ENCODE results near the gene FLYWCH1. TPM values are rescaled to one million over a fixed set of nuclear protein-coding genes. Genes with fewer than 3 reads are reported as not detected.

The FLYWCH1 gene
- 30.6 TPM for polyA plus RNA-seq (2012; ENCODE audit: insufficient read depth, insufficient read length, low read depth)

- no peak for TF ChIP-seq CTCF (IDR thresholded peaks at IDR 0.05; ENCODE audit: low read depth, low read length)
- H3K4me1 ChIP-seq: no peaks in the 10 kb centered on the region
- H3K9me3 ChIP-seq: no peaks in the 10 kb centered on the region
- H3K4me3 ChIP-seq (ENCODE audit: low read depth, low read length): peak within 1 kb of the TSS; percentile 81
- no peaks in the 10 kb centered on the region for H3K27me3 ChIP-seq
- peaks cover 9% of the 10 kb centered on the region for H3K36me3 ChIP-seq
- DNase-seq: peak; percentile 100
Measured at GRCh38 chr16:2911638-2912329, at the start of gene FLYWCH1. TSS of gene FLYWCH1 (plus strand) at chr16:2911931. CDS start at chr16:2929686, 17,755 bp downstream.

- peaks cover 18% of the 10 kb centered on the region for H3K27me3 ChIP-seq
Measured at GRCh38 chr16:2865651-2866050, 46.1 kb upstream of the FLYWCH1 start.

GRCh38 chr16:2866431-2866830 lies 45.3 kb upstream of the FLYWCH1 start:
- TF ChIP-seq CTCF (IDR thresholded peaks at IDR 0.05; ENCODE audit: low read depth, low read length): no peak
- H3K4me3 ChIP-seq (ENCODE audit: low read depth, low read length): no peak overlapping the region
- H3K27me3 ChIP-seq: peaks cover 14% of the 10 kb centered on the region
- H3K4me1 ChIP-seq: no peaks in the 10 kb centered on the region
- H3K9me3 ChIP-seq: no peaks in the 10 kb centered on the region
- DNase-seq: no peak
- no peaks in the 10 kb centered on the region for H3K36me3 ChIP-seq

More at GRCh38 chr16:2865651-2866050, 46.1 kb upstream of the FLYWCH1 start:
- H3K9me3 ChIP-seq: no peaks in the 10 kb centered on the region
- TF ChIP-seq CTCF (IDR thresholded peaks at IDR 0.05; ENCODE audit: low read depth, low read length): no peak
- no peak for DNase-seq
- H3K36me3 ChIP-seq: no peaks in the 10 kb centered on the region
- no peaks in the 10 kb centered on the region for H3K4me1 ChIP-seq
- no peak overlapping the region for H3K4me3 ChIP-seq (ENCODE audit: low read depth, low read length)

GRCh38 chr16:2867661-2867986 lies 44.1 kb upstream of the FLYWCH1 start:
- no peak for DNase-seq
- H3K9me3 ChIP-seq: no peaks in the 10 kb centered on the region
- no peaks in the 10 kb centered on the region for H3K36me3 ChIP-seq
- TF ChIP-seq CTCF (IDR thresholded peaks at IDR 0.05; ENCODE audit: low read depth, low read length): no peak
- H3K27me3 ChIP-seq: peaks cover 16% of the 10 kb centered on the region
- H3K4me3 ChIP-seq (ENCODE audit: low read depth, low read length): peak overlapping the region; percentile 77
- no peaks in the 10 kb centered on the region for H3K4me1 ChIP-seq

GRCh38 chr16:2867987-2868789 lies 43.5 kb upstream of the FLYWCH1 start:
- H3K4me1 ChIP-seq: no peaks in the 10 kb centered on the region
- H3K9me3 ChIP-seq: no peaks in the 10 kb centered on the region
- peak; percentile 96 for DNase-seq
- H3K36me3 ChIP-seq: no peaks in the 10 kb centered on the region
- H3K27me3 ChIP-seq: peaks cover 16% of the 10 kb centered on the region
- H3K4me3 ChIP-seq (ENCODE audit: low read depth, low read length): peak overlapping the region; percentile 77
- peak; percentile 92 for TF ChIP-seq CTCF (IDR thresholded peaks at IDR 0.05; ENCODE audit: low read depth, low read length)

GRCh38 chr16:2871926-2872325 lies 39.8 kb upstream of the FLYWCH1 start:
- no peaks in the 10 kb centered on the region for H3K4me1 ChIP-seq
- peaks cover 12% of the 10 kb centered on the region; the same call in 1 of the 2 replicates for H3K27me3 ChIP-seq
- H3K4me3 ChIP-seq (ENCODE audit: low read depth, low read length): no peak overlapping the region
- no peaks in the 10 kb centered on the region for H3K36me3 ChIP-seq
- TF ChIP-seq CTCF (IDR thresholded peaks at IDR 0.05; ENCODE audit: low read depth, low read length): no peak
- H3K9me3 ChIP-seq: no peaks in the 10 kb centered on the region
- no peak for DNase-seq

Data from BE2C (cell line).